Measurements from ENCODE around the gene SHKBP1. TPM values are rescaled to one million over a fixed set of nuclear protein-coding genes. Genes with fewer than 3 reads are reported as not detected.
A peak's percentile ranks its signal among the peaks of the same experiment; 100 is the strongest.

SHKBP1 gene
- total RNA-seq, 1 donor from 2014 or later = 14.8 TPM

DNA sequence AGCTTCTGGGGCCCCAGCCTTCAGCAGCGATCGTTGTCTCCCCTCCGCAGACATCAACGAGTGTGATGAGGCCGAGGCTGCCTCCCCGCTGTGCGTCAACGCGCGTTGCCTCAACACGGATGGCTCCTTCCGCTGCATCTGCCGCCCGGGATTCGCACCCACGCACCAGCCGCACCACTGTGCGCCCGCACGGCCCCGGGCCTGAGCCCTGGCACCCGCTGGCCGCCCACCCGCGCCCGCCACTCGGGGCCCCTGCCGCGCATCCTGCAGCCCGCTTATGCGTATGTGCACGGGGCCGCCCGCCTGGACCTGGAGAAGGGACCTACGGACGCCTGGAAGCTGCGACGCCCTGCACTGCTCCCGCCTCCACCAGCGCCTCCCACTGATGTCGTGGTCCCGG is 52.7 kb downstream of the SHKBP1 start:
- peaks cover 51% of the 10 kb centered on the region for H3K36me3 ChIP-seq
- no peak for DNase-seq

DNA sequence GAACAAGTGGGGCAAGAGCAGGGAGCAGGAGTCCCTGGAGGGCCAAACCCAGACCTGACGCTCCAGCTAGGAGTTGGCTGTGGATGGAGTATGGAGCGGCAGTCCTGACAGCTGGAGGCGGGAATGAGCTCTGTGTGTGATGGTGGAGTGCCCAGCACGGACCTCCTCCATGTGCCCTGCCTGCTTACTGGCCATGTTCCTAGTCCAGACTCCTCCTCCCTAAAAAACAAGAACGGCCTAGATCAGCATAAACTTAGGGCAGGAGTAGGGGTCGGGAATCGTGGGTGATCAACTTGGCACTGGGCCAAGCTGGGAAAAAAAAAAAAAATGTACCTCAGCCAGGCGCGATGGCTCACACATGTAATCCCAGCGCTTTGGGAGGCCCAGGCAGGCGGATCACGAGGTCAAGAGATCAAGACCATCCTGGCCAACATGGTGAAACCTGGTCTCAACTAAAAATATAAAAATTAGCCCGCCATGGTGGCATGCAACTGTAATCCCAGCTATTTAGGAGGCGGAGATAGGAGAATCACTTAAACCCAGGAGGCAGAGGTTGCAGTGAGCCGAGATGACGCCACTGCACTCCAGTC is 54.0 kb downstream of the SHKBP1 start:
- Histone ChIP-seq H3K36me3 (peaks cover 40% of the 10 kb centered on the region), H3K4me3 (no peak overlapping the region), H3K9me3 (replicated peaks) (no peaks in the 10 kb centered on the region), H3K27ac (replicated peaks) (peak overlapping the region; percentile 30), H3K4me1 (peaks cover 18% of the 10 kb centered on the region), H3K27me3 (ENCODE audit: low read depth) (no peaks in the 10 kb centered on the region)
- DNase-seq = no peak
- intact Hi-C loops (cut with micrococcal nuclease) = no loop called here
- TF ChIP-seq, protein P1, sequence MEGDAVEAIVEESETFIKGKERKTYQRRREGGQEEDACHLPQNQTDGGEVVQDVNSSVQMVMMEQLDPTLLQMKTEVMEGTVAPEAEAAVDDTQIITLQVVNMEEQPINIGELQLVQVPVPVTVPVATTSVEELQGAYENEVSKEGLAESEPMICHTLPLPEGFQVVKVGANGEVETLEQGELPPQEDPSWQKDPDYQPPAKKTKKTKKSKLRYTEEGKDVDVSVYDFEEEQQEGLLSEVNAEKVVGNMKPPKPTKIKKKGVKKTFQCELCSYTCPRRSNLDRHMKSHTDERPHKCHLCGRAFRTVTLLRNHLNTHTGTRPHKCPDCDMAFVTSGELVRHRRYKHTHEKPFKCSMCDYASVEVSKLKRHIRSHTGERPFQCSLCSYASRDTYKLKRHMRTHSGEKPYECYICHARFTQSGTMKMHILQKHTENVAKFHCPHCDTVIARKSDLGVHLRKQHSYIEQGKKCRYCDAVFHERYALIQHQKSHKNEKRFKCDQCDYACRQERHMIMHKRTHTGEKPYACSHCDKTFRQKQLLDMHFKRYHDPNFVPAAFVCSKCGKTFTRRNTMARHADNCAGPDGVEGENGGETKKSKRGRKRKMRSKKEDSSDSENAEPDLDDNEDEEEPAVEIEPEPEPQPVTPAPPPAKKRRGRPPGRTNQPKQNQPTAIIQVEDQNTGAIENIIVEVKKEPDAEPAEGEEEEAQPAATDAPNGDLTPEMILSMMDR (IDR thresholded peaks at IDR 0.05; ENCODE audit: borderline replicate concordance) = no peak

More for the DNA sequence above, 52.7 kb downstream of the SHKBP1 start:
- Histone ChIP-seq H3K27me3 (ENCODE audit: low read depth) (no peaks in the 10 kb centered on the region), H3K27ac (replicated peaks) (no peak overlapping the region), H3K9me3 (replicated peaks) (no peaks in the 10 kb centered on the region), H3K4me1 (peaks cover 17% of the 10 kb centered on the region), H3K4me3 (no peak overlapping the region)
- intact Hi-C loops (cut with micrococcal nuclease) = no loop called here
- TF ChIP-seq, protein P1 (IDR thresholded peaks at IDR 0.05; ENCODE audit: borderline replicate concordance) = no peak

DNA sequence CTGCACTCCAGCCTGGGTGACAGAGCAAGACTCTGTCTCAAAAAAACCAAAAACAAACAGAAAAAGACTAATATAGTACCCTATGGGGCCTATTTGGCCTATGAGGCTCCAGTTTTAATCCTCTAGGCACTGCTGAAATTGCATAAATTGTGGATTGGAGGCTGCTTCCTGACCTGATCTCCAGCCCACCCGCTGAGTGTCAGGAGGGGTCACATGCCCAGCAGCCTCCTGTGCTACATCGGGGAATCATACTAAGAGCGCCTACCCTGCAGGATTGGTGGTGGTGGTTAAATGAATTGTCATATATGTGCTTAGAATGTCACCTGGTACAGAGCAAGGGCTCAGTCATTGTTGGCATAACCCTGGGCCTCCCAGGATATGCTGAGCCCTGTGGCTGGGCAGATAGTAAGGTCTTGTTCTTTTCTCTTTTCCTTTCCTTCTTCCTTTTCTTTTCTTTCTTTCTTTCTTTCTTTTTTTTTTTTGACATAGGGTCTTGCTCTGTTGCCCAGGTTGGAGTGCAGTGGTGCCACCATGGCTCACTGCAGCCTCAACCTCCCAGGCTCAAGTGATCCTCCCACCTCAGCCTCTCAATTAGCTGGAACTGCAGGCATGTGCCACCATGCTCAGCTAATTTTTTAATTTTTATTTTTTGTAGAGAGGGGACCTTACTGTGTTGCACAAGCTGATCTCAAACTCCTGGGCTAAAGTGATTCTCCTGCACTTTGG is 55.8 kb downstream of the SHKBP1 start:
- Histone ChIP-seq H3K27me3 (ENCODE audit: low read depth) (peaks cover 7% of the 10 kb centered on the region), H3K36me3 (peaks cover 25% of the 10 kb centered on the region), H3K4me1 (peaks cover 18% of the 10 kb centered on the region), H3K9me3 (replicated peaks) (no peaks in the 10 kb centered on the region), H3K27ac (replicated peaks) (no peak overlapping the region), H3K4me3 (no peak overlapping the region)
- intact Hi-C loops (cut with micrococcal nuclease) = no loop called here
- DNase-seq = no peak
- TF ChIP-seq, protein P1 (IDR thresholded peaks at IDR 0.05; ENCODE audit: borderline replicate concordance) = no peak

DNA sequence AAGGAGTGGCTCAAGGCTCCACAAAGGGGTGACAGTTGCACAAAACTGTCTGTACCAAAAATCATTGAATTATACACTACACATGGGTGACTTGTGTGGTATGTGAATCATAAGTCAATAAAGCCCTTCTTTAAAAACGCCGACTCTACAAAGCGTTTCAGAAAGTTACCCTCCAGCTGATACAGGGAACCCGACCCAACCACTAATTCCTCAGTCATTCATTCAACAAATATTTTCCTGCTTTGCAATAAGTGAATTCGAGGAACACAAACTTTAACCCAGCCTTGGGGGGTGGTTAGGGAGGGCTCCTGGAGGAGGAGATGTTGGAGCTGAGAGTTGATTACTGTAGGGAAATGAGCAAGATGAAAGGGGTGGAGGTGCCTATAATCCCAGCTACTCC is 56.5 kb downstream of the SHKBP1 start:
- Histone ChIP-seq H3K4me1 (peaks cover 18% of the 10 kb centered on the region), H3K4me3 (no peak overlapping the region), H3K36me3 (peaks cover 17% of the 10 kb centered on the region), H3K27ac (replicated peaks) (no peak overlapping the region), H3K9me3 (replicated peaks) (no peaks in the 10 kb centered on the region), H3K27me3 (ENCODE audit: low read depth) (peaks cover 7% of the 10 kb centered on the region)
- intact Hi-C loops (cut with micrococcal nuclease) = no loop called here
- no peak for DNase-seq
- TF ChIP-seq, protein P1 (IDR thresholded peaks at IDR 0.05; ENCODE audit: borderline replicate concordance) = no peak

DNA sequence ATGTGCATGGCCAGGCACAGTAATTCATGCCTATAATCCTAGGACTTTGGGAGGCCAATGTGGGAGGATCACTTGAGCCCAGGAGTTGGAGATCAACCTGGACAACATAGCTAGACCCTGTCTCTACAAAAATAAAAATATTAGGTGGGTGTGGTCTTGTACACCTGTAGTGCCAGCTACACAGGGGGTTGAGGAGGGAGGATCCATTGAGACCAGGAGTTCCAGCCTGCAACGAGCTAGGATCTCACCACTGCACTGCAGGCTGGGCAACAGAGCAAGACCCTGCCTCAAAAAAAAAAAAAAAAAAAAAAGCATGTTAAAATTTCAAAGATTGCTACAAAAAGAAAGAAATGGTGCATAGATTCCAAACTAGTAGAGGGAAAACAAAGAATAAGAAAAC is 61.7 kb downstream of the SHKBP1 start:
- Histone ChIP-seq H3K4me3 (no peak overlapping the region), H3K27me3 (ENCODE audit: low read depth) (peaks cover 7% of the 10 kb centered on the region), H3K9me3 (replicated peaks) (no peaks in the 10 kb centered on the region), H3K36me3 (no peaks in the 10 kb centered on the region), H3K27ac (replicated peaks) (no peak overlapping the region), H3K4me1 (peaks cover 30% of the 10 kb centered on the region)
- TF ChIP-seq, protein P1 (IDR thresholded peaks at IDR 0.05; ENCODE audit: borderline replicate concordance) = no peak
- intact Hi-C loops (cut with micrococcal nuclease) = no loop called here
- no peak for DNase-seq
